HUDEP-2 (cell line): Measurements from ENCODE around the gene MBNL1.

Source experiments
- DNase-seq, 76 experiments: peaks; one replicate each; lab custom pipeline; 2025; ENCODE audit not compliant: unreplicated experiment in 76 of 76; lab: John Stamatoyannopoulos, UW

MBNL1 gene

GRCh38 chr3:152339881-152340505 is 71.3 kb downstream of the MBNL1 start:
- no peak for DNase-seq

GRCh38 chr3:152345233-152345632 is 76.5 kb downstream of the MBNL1 start:
- DNase-seq = no peak

GRCh38 chr3:152346058-152346457 is 77.3 kb downstream of the MBNL1 start:
- no peak for DNase-seq

GRCh38 chr3:152346740-152347139 is 78.0 kb downstream of the MBNL1 start:
- DNase-seq = no peak

- DNase-seq = no peak
Observed at GRCh38 chr3:152348436-152349177, 79.9 kb downstream of the MBNL1 start.

- DNase-seq = no peak
Observed at GRCh38 chr3:152349392-152349791, 80.7 kb downstream of the MBNL1 start.

GRCh38 chr3:152350139-152350538 is 81.4 kb downstream of the MBNL1 start:
- no peak for DNase-seq

GRCh38 chr3:152350776-152351175 is 82.0 kb downstream of the MBNL1 start:
- no peak for DNase-seq

GRCh38 chr3:152352554-152352953 is 83.8 kb downstream of the MBNL1 start:
- no peak for DNase-seq

GRCh38 chr3:152353578-152353977 is 84.8 kb downstream of the MBNL1 start:
- no peak for DNase-seq

GRCh38 chr3:152355744-152356665 is 87.3 kb downstream of the MBNL1 start:
- no peak for DNase-seq

- DNase-seq = no peak
Observed at GRCh38 chr3:152356870-152357276, 88.1 kb downstream of the MBNL1 start.

- DNase-seq = peak in 1 of 76 experiments; percentile 3
Observed at GRCh38 chr3:152357587-152357986, 88.9 kb downstream of the MBNL1 start.

GRCh38 chr3:152359385-152360248 is 90.9 kb downstream of the MBNL1 start:
- DNase-seq = no peak

- no peak for DNase-seq
Observed at GRCh38 chr3:152360302-152360701, 91.6 kb downstream of the MBNL1 start.

- DNase-seq = no peak
Observed at GRCh38 chr3:152360966-152361365, 92.2 kb downstream of the MBNL1 start.

GRCh38 chr3:152362086-152362485 is 93.4 kb downstream of the MBNL1 start:
- no peak for DNase-seq

GRCh38 chr3:152364237-152364636 is 95.5 kb downstream of the MBNL1 start:
- DNase-seq = no peak

- DNase-seq = no peak
Observed at GRCh38 chr3:152365126-152365525, 96.4 kb downstream of the MBNL1 start.
